Keratinocyte (primary cell): ENCODE data around the gene LRRC41. TPM values are rescaled to one million over a fixed set of nuclear protein-coding genes. Genes with fewer than 3 reads are reported as not detected.

Source experiments
- DNase-seq: peaks from one replicate; pipeline ENCODE4 v3.0.0-alpha.2; 2011; ENCODE audit warnings: low read depth, missing footprints, low spot score
- FAIRE-seq: peaks from 2 replicates; lab custom pipeline; 2011; peaks lifted over from hg19 to GRCh38; lab: Jason Lieb, UNC
- H2AFZ ChIP-seq: 2 replicates; pipeline ENCODE4 v1.6.0; 2012; ENCODE audit warnings: low read length, control low read depth, inconsistent platforms; ENCODE audit not compliant: control insufficient read depth
- H3K27ac ChIP-seq: 2 replicates; pipeline ENCODE4 v1.5.1; 2011; ENCODE audit warnings: low read length; ENCODE audit not compliant: control insufficient read depth, insufficient read depth
- H3K27me3 ChIP-seq: 3 replicates; pipeline ENCODE4 v1.6.0; 2011; ENCODE audit warnings: low read length; ENCODE audit not compliant: control insufficient read depth, insufficient read depth; ENCODE audit errors: extremely low read depth
- H3K36me3 ChIP-seq, 2 experiments: 2 replicates in 1 of 2; 3 replicates in 1 of 2; pipeline ENCODE4 v1.5.1; 2011; ENCODE audit warnings: low read length in 2 of 2, mild to moderate bottlenecking in 1 of 2; ENCODE audit not compliant: control insufficient read depth in 2 of 2, insufficient read depth in 2 of 2; ENCODE audit errors: extremely low read depth in 1 of 2
- H3K4me1 ChIP-seq: 3 replicates; pipeline ENCODE4 v1.5.1; 2011; ENCODE audit warnings: low read length; ENCODE audit not compliant: control insufficient read depth, insufficient read depth; ENCODE audit errors: extremely low read depth
- H3K4me2 ChIP-seq: 3 replicates; pipeline ENCODE4 v1.6.0; 2011; ENCODE audit warnings: low read depth, low read length; ENCODE audit not compliant: control insufficient read depth, insufficient read depth; ENCODE audit errors: extremely low read depth
- H3K4me3 ChIP-seq, 3 experiments: fragments of 200-600 bp in 1 of 3; sonication (generic) in 1 of 3; 2 replicates in 2 of 3; 3 replicates in 1 of 3; pipeline ENCODE4 v1.5.1; 2011 to 2016; ENCODE audit warnings: low read length in 3 of 3, mild to moderate bottlenecking in 3 of 3, control low read depth in 2 of 3, inconsistent platforms in 1 of 3, low read depth in 1 of 3, mixed read lengths in 1 of 3, mixed run types in 1 of 3, moderate library complexity in 1 of 3; ENCODE audit not compliant: control insufficient read depth in 2 of 3, insufficient read depth in 2 of 3; ENCODE audit errors: extremely low read depth in 1 of 3
- H3K79me2 ChIP-seq: 2 replicates; pipeline ENCODE4 v1.6.0; 2012; ENCODE audit warnings: low read length; ENCODE audit not compliant: control insufficient read depth, insufficient read depth
- H3K9ac ChIP-seq: 3 replicates; pipeline ENCODE4 v1.6.0; 2011; ENCODE audit warnings: low read length; ENCODE audit not compliant: control insufficient read depth, insufficient read depth; ENCODE audit errors: extremely low read depth
- H3K9me1 ChIP-seq: 3 replicates; pipeline ENCODE4 v1.6.0; 2011; ENCODE audit warnings: low read length; ENCODE audit not compliant: control insufficient read depth, insufficient read depth; ENCODE audit errors: extremely low read depth
- H3K9me3 ChIP-seq: 2 replicates; pipeline ENCODE4 v1.5.1; 2012; ENCODE audit warnings: low read depth, low read length; ENCODE audit not compliant: control insufficient read depth
- H4K20me1 ChIP-seq: 3 replicates; pipeline ENCODE4 v1.6.0; 2011; ENCODE audit warnings: low read length; ENCODE audit not compliant: control insufficient read depth, insufficient read depth; ENCODE audit errors: extremely low read depth
- CTCF ChIP-seq, 3 experiments: IDR thresholded peaks in 1 of 3; conservative IDR thresholded peaks in 1 of 3; optimal IDR thresholded peaks in 1 of 3; 2 replicates in 2 of 3; 3 replicates in 1 of 3; pipeline versions ENCODE3 to v1.5.1; 2011; ENCODE audit warnings: low read length in 3 of 3, mild to moderate bottlenecking in 3 of 3, moderate library complexity in 2 of 3, control low read depth in 1 of 3, inconsistent platforms in 1 of 3; ENCODE audit not compliant: insufficient read depth in 2 of 3; ENCODE audit errors: extremely low read depth in 1 of 3
- EZH2 ChIP-seq: IDR thresholded peaks from one replicate; pipeline ENCODE4 v1.6.1; 2012; ENCODE audit warnings: inconsistent platforms, mild to moderate bottlenecking, low read length, moderate library complexity
- dilution Hi-C: fragments of 300-500 bp; cut with MboI; formaldehyde crosslinking; loops from one replicate; pipeline ENCODE4 v1.7.0; 2020; ENCODE audit warnings: low sequenced_read_pairs; ENCODE audit not compliant: extremely low pct_ligation_motif_present
- polyA plus RNA-seq, 5 experiments: library from polyadenylated mRNA; depleted of rRNA in 3 of 5; stranded (reverse) in 3 of 5; stranded (forward) in 1 of 5; unstranded in 1 of 5; fragments of >200 nt; gene quantifications; 1 replicate in 1 of 5; 2 replicates in 3 of 5; 3 replicates in 1 of 5; pipeline versions ENCODE4 v1.2.1 to v1.2.3, GENCODE V29; 2011 to 2012; ENCODE audit warnings: missing spikeins in 2 of 5, low read depth in 1 of 5, low replicate concordance in 1 of 5

Gene LRRC41
- polyA plus RNA-seq, 1 donor (not counting 4 experiments of a cell fraction or from before 2014, with no cell fraction given) = 51.2 TPM

GRCh38 chr1:46256523-46256922, 46.9 kb downstream of the LRRC41 start:
- Histone ChIP-seq H3K79me2 (no peaks in the 10 kb centered on the region), H3K9ac (no peak overlapping the region), H3K36me3 (peaks cover 0 to 12% of the 10 kb centered on the region in 2 experiments), H3K4me1 (no peaks in the 10 kb centered on the region), H3K27me3 (no peaks in the 10 kb centered on the region), H3K9me1 (no peaks in the 10 kb centered on the region), H2AFZ (no peak overlapping the region), H4K20me1 (no peaks in the 10 kb centered on the region), H3K9me3 (no peaks in the 10 kb centered on the region), H3K4me3 (no peak overlapping the region), H3K27ac (no peak overlapping the region), H3K4me2 (no peak overlapping the region)
- no peak for FAIRE-seq
- TF ChIP-seq CTCF (optimal IDR thresholded peaks at IDR 0.05 in 1 of 3, IDR thresholded peaks at IDR 0.05 in 1 of 3, conservative IDR thresholded peaks at IDR 0.05 in 1 of 3; ENCODE audit: extremely low read depth in 1 of 3, insufficient read depth in 2 of 3, low read length in 3 of 3) (no peak), EZH2 (no peak)
- dilution Hi-C loops = no loop called here
- DNase-seq = no peak

GRCh38 chr1:46254668-46255067, 48.7 kb downstream of the LRRC41 start:
- H3K9ac ChIP-seq = no peak overlapping the region
- no peak for TF ChIP-seq CTCF (optimal IDR thresholded peaks at IDR 0.05 in 1 of 3, IDR thresholded peaks at IDR 0.05 in 1 of 3, conservative IDR thresholded peaks at IDR 0.05 in 1 of 3; ENCODE audit: extremely low read depth in 1 of 3, insufficient read depth in 2 of 3, low read length in 3 of 3)
- no peak for TF ChIP-seq EZH2
- H4K20me1 ChIP-seq = no peaks in the 10 kb centered on the region
- H2AFZ ChIP-seq = no peak overlapping the region
- H3K27me3 ChIP-seq = no peaks in the 10 kb centered on the region
- H3K36me3 ChIP-seq = peaks cover 0 to 12% of the 10 kb centered on the region in 2 experiments
- DNase-seq (no peak), FAIRE-seq (no peak)
- no peaks in the 10 kb centered on the region for H3K4me1 ChIP-seq
- H3K79me2 ChIP-seq = no peaks in the 10 kb centered on the region
- H3K27ac ChIP-seq = no peak overlapping the region
- no peak overlapping the region for H3K4me2 ChIP-seq
- no peaks in the 10 kb centered on the region for H3K9me3 ChIP-seq
- H3K9me1 ChIP-seq = no peaks in the 10 kb centered on the region
- dilution Hi-C loops = no loop called here
- H3K4me3 ChIP-seq = no peak overlapping the region
